ENCODE measurements around the gene SEC31B.

The SEC31B gene

DNA sequence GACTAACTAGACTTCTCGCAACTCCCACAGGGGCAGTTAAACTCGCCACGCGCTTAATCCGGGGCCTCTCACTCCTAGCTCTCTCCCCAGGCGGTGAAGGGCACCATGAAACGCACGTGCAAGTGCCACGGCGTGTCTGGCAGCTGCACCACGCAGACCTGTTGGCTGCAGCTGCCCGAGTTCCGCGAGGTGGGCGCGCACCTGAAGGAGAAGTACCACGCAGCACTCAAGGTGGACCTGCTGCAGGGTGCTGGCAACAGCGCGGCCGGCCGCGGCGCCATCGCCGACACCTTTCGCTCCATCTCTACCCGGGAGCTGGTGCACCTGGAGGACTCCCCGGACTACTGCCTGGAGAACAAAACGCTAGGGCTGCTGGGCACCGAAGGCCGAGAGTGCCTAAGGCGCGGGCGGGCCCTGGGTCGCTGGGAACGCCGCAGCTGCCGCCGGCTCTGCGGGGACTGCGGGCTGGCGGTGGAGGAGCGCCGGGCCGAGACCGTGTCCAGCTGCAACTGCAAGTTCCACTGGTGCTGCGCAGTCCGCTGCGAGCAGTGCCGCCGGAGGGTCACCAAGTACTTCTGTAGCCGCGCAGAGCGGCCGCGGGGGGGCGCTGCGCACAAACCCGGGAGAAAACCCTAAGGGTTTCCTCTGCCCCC lies 37.4 kb downstream of the SEC31B start (continued):
- TF ChIP-seq OVOL3 (tag by site-specific recombination; IDR thresholded peaks at IDR 0.05) (no peak), TRIM28 (IDR thresholded peaks at IDR 0.05; ENCODE audit: borderline replicate concordance, low read length) (no peak), MEIS1 (CRISPR knock-in tag; IDR thresholded peaks at IDR 0.05; ENCODE audit: borderline replicate concordance) (no peak), ZNF423 (tag by site-specific recombination; IDR thresholded peaks at IDR 0.05) (peak; percentile 55; the same call in 1 of the 2 replicates), ZBTB20 (tag by site-specific recombination; IDR thresholded peaks at IDR 0.05) (peak; percentile 98), KLF10 (tag by site-specific recombination; IDR thresholded peaks at IDR 0.05) (no peak), ZNF629 (tag by site-specific recombination; IDR thresholded peaks at IDR 0.05) (0 out of 2 replicates have a peak, but pooled peaks have one; percentile 6), ZNF133 (tag by site-specific recombination; IDR thresholded peaks at IDR 0.05) (no peak), ZNF138 (tag by site-specific recombination; IDR thresholded peaks at IDR 0.05; ENCODE audit: borderline replicate concordance) (no peak), ZNF544 (tag by site-specific recombination; IDR thresholded peaks at IDR 0.05) (no peak), KLF9 (tag by site-specific recombination; IDR thresholded peaks at IDR 0.05; ENCODE audit: low read depth) (0 out of 2 replicates have a peak, but pooled peaks have one; percentile 13), ZSCAN30 (tag by site-specific recombination; IDR thresholded peaks at IDR 0.05) (peak; percentile 48; the same call in 1 of the 2 replicates), KLF16 (tag by site-specific recombination; IDR thresholded peaks at IDR 0.05) (no peak; the same call in 1 of the 2 replicates), WT1 (tag by site-specific recombination; IDR thresholded peaks at IDR 0.05) (0 out of 2 replicates have a peak, but pooled peaks have one; percentile 12), ZEB2 (tag by site-specific recombination; IDR thresholded peaks at IDR 0.05) (peak; percentile 50; the same call in 1 of the 2 replicates), ZIC2 (tag by site-specific recombination; IDR thresholded peaks at IDR 0.05) (peak; percentile 14; the same call in 1 of the 2 replicates), PRDM1 (tag by site-specific recombination; IDR thresholded peaks at IDR 0.05) (peak; percentile 75; the same call in 1 of the 2 replicates)
- TF ChIP-seq, protein P1, sequence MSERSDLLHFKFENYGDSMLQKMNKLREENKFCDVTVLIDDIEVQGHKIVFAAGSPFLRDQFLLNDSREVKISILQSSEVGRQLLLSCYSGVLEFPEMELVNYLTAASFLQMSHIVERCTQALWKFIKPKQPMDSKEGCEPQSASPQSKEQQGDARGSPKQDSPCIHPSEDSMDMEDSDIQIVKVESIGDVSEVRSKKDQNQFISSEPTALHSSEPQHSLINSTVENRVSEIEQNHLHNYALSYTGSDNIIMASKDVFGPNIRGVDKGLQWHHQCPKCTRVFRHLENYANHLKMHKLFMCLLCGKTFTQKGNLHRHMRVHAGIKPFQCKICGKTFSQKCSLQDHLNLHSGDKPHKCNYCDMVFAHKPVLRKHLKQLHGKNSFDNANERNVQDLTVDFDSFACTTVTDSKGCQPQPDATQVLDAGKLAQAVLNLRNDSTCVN (tag by site-specific recombination; optimal IDR thresholded peaks at IDR 0.05) = peak; percentile 74
- TF ChIP-seq, protein P2, sequence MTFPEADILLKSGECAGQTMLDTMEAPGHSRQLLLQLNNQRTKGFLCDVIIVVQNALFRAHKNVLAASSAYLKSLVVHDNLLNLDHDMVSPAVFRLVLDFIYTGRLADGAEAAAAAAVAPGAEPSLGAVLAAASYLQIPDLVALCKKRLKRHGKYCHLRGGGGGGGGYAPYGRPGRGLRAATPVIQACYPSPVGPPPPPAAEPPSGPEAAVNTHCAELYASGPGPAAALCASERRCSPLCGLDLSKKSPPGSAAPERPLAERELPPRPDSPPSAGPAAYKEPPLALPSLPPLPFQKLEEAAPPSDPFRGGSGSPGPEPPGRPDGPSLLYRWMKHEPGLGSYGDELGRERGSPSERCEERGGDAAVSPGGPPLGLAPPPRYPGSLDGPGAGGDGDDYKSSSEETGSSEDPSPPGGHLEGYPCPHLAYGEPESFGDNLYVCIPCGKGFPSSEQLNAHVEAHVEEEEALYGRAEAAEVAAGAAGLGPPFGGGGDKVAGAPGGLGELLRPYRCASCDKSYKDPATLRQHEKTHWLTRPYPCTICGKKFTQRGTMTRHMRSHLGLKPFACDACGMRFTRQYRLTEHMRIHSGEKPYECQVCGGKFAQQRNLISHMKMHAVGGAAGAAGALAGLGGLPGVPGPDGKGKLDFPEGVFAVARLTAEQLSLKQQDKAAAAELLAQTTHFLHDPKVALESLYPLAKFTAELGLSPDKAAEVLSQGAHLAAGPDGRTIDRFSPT (tag by site-specific recombination; IDR thresholded peaks at IDR 0.05) = peak; percentile 75
- TF ChIP-seq, protein P3, sequence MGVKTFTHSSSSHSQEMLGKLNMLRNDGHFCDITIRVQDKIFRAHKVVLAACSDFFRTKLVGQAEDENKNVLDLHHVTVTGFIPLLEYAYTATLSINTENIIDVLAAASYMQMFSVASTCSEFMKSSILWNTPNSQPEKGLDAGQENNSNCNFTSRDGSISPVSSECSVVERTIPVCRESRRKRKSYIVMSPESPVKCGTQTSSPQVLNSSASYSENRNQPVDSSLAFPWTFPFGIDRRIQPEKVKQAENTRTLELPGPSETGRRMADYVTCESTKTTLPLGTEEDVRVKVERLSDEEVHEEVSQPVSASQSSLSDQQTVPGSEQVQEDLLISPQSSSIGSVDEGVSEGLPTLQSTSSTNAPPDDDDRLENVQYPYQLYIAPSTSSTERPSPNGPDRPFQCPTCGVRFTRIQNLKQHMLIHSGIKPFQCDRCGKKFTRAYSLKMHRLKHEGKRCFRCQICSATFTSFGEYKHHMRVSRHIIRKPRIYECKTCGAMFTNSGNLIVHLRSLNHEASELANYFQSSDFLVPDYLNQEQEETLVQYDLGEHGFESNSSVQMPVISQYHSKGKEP (tag by site-specific recombination; IDR thresholded peaks at IDR 0.05) = peak; percentile 86
- TF ChIP-seq, protein P4, sequence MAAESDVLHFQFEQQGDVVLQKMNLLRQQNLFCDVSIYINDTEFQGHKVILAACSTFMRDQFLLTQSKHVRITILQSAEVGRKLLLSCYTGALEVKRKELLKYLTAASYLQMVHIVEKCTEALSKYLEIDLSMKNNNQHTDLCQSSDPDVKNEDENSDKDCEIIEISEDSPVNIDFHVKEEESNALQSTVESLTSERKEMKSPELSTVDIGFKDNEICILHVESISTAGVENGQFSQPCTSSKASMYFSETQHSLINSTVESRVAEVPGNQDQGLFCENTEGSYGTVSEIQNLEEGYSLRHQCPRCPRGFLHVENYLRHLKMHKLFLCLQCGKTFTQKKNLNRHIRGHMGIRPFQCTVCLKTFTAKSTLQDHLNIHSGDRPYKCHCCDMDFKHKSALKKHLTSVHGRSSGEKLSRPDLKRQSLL (tag by site-specific recombination; IDR thresholded peaks at IDR 0.05) = peak; percentile 81; the same call in 1 of the 2 replicates
- TF ChIP-seq, protein P5, sequence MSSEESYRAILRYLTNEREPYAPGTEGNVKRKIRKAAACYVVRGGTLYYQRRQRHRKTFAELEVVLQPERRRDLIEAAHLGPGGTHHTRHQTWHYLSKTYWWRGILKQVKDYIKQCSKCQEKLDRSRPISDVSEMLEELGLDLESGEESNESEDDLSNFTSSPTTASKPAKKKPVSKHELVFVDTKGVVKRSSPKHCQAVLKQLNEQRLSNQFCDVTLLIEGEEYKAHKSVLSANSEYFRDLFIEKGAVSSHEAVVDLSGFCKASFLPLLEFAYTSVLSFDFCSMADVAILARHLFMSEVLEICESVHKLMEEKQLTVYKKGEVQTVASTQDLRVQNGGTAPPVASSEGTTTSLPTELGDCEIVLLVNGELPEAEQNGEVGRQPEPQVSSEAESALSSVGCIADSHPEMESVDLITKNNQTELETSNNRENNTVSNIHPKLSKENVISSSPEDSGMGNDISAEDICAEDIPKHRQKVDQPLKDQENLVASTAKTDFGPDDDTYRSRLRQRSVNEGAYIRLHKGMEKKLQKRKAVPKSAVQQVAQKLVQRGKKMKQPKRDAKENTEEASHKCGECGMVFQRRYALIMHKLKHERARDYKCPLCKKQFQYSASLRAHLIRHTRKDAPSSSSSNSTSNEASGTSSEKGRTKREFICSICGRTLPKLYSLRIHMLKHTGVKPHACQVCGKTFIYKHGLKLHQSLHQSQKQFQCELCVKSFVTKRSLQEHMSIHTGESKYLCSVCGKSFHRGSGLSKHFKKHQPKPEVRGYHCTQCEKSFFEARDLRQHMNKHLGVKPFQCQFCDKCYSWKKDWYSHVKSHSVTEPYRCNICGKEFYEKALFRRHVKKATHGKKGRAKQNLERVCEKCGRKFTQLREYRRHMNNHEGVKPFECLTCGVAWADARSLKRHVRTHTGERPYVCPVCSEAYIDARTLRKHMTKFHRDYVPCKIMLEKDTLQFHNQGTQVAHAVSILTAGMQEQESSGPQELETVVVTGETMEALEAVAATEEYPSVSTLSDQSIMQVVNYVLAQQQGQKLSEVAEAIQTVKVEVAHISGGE (tag by site-specific recombination; conservative IDR thresholded peaks at IDR 0.05; ENCODE audit: low read depth) = 0 out of 2 replicates have a peak, but pooled peaks have one; percentile 19
- TF ChIP-seq, protein P6, sequence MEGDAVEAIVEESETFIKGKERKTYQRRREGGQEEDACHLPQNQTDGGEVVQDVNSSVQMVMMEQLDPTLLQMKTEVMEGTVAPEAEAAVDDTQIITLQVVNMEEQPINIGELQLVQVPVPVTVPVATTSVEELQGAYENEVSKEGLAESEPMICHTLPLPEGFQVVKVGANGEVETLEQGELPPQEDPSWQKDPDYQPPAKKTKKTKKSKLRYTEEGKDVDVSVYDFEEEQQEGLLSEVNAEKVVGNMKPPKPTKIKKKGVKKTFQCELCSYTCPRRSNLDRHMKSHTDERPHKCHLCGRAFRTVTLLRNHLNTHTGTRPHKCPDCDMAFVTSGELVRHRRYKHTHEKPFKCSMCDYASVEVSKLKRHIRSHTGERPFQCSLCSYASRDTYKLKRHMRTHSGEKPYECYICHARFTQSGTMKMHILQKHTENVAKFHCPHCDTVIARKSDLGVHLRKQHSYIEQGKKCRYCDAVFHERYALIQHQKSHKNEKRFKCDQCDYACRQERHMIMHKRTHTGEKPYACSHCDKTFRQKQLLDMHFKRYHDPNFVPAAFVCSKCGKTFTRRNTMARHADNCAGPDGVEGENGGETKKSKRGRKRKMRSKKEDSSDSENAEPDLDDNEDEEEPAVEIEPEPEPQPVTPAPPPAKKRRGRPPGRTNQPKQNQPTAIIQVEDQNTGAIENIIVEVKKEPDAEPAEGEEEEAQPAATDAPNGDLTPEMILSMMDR (tag by site-specific recombination; IDR thresholded peaks at IDR 0.05) = peak; percentile 83
- TF ChIP-seq, protein P7, sequence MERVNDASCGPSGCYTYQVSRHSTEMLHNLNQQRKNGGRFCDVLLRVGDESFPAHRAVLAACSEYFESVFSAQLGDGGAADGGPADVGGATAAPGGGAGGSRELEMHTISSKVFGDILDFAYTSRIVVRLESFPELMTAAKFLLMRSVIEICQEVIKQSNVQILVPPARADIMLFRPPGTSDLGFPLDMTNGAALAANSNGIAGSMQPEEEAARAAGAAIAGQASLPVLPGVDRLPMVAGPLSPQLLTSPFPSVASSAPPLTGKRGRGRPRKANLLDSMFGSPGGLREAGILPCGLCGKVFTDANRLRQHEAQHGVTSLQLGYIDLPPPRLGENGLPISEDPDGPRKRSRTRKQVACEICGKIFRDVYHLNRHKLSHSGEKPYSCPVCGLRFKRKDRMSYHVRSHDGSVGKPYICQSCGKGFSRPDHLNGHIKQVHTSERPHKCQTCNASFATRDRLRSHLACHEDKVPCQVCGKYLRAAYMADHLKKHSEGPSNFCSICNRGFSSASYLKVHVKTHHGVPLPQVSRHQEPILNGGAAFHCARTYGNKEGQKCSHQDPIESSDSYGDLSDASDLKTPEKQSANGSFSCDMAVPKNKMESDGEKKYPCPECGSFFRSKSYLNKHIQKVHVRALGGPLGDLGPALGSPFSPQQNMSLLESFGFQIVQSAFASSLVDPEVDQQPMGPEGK (tag by site-specific recombination; IDR thresholded peaks at IDR 0.05) = peak; percentile 11; the same call in 1 of the 2 replicates

Data from HEK293 (cell line).